Sigmoid colon (tissue), 4 donors: ENCODE results near the gene CDC34.

Experiments
- EP300 ChIP-seq, 4 donors: sonication (generic); formaldehyde crosslinking; IDR thresholded peaks; one replicate each; pipeline ENCODE4 v1.6.1; 2017; ENCODE audit warnings: antibody characterized with exemption in 4 of 4
- POLR2AphosphoS5 ChIP-seq, 4 donors: sonication (generic); formaldehyde crosslinking; IDR thresholded peaks; one replicate each; pipeline ENCODE4 v1.6.1; 2017; ENCODE audit warnings: antibody characterized with exemption in 4 of 4
- TF ChIP-seq, protein P1 (sequence below), 4 experiments: fragments of 450-650 bp in 3 of 4; fragments of 200-600 bp in 1 of 4; IDR thresholded peaks; one replicate each; pipeline ENCODE4 v1.5.1; 2016 to 2019; ENCODE audit warnings: antibody characterized with exemption in 4 of 4, mild to moderate bottlenecking in 3 of 4, moderate library complexity in 2 of 4

DNA sequence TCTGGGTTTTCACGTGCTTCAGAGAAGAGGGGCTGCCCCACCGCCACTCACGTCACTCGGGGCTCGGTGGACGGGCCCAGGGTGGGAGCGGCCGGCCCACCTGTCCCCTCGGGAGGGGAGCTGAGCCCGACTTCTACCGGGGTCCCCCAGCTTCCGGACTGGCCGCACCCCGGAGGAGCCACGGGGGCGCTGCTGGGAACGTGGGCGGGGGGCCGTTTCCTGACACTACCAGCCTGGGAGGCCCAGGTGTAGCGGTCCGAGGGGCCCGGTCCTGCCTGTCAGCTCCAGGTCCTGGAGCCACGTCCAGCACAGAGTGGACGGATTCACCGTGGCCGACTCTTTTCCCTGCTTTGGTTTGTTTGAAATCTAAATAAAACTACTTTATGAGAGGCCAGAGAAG is 10.1 kb downstream of the CDC34 start:
- TF ChIP-seq, protein P1, sequence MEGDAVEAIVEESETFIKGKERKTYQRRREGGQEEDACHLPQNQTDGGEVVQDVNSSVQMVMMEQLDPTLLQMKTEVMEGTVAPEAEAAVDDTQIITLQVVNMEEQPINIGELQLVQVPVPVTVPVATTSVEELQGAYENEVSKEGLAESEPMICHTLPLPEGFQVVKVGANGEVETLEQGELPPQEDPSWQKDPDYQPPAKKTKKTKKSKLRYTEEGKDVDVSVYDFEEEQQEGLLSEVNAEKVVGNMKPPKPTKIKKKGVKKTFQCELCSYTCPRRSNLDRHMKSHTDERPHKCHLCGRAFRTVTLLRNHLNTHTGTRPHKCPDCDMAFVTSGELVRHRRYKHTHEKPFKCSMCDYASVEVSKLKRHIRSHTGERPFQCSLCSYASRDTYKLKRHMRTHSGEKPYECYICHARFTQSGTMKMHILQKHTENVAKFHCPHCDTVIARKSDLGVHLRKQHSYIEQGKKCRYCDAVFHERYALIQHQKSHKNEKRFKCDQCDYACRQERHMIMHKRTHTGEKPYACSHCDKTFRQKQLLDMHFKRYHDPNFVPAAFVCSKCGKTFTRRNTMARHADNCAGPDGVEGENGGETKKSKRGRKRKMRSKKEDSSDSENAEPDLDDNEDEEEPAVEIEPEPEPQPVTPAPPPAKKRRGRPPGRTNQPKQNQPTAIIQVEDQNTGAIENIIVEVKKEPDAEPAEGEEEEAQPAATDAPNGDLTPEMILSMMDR (IDR thresholded peaks at IDR 0.05), result no peak
- TF ChIP-seq POLR2AphosphoS5 (IDR thresholded peaks at IDR 0.05), result no peak
- TF ChIP-seq EP300 (IDR thresholded peaks at IDR 0.05), result no peak
